OCI-LY1 (cell line): Measurements from ENCODE around the gene SEMA6D.

Experiments used
- H2AFZ ChIP-seq: fragments of 200-600 bp; sonication (generic), shearing (Covaris generic); 2 replicates; pipeline ENCODE4 v1.6.0; 2014; ENCODE audit warnings: antibody characterized with exemption, mild to moderate bottlenecking, low read length
- H3F3A ChIP-seq: fragments of 200-600 bp; sonication (generic), shearing (Covaris generic); 2 replicates; pipeline ENCODE4 v1.6.0; 2014; ENCODE audit warnings: mild to moderate bottlenecking, antibody characterized with exemption, low read length, moderate library complexity; ENCODE audit not compliant: insufficient read depth
- H3K27ac ChIP-seq: fragments of 200-600 bp; sonication (generic); 2 replicates; pipeline ENCODE4 v1.5.1; 2014; ENCODE audit warnings: low read length, mixed run types, mild to moderate bottlenecking, low read depth; ENCODE audit not compliant: poor library complexity, severe bottlenecking
- H3K27me3 ChIP-seq: fragments of 200-600 bp; sonication (generic); 2 replicates; pipeline ENCODE4 v1.6.0; 2014; ENCODE audit warnings: antibody characterized with exemption, mild to moderate bottlenecking, low read length, moderate library complexity; ENCODE audit not compliant: insufficient read depth
- H3K36me3 ChIP-seq: fragments of 200-600 bp; sonication (generic); 2 replicates; pipeline ENCODE4 v1.6.1; 2014; ENCODE audit warnings: mild to moderate bottlenecking, antibody characterized with exemption, low read length, moderate library complexity, mixed read lengths; ENCODE audit not compliant: insufficient read depth
- H3K4me1 ChIP-seq: fragments of 200-600 bp; sonication (generic); 2 replicates; pipeline ENCODE4 v1.5.1; 2014; ENCODE audit warnings: mild to moderate bottlenecking, low read length, moderate library complexity; ENCODE audit not compliant: insufficient read depth, severe bottlenecking
- H3K4me2 ChIP-seq: fragments of 200-600 bp; sonication (generic), shearing (Covaris generic); 2 replicates; pipeline ENCODE4 v1.6.1; 2014; ENCODE audit warnings: low read length
- H3K4me3 ChIP-seq: fragments of 200-600 bp; sonication (generic); 2 replicates; pipeline ENCODE4 v1.5.1; 2014; ENCODE audit warnings: low read length, low read depth, mild to moderate bottlenecking, mixed read lengths; ENCODE audit not compliant: poor library complexity, severe bottlenecking
- H3K79me2 ChIP-seq: fragments of 200-600 bp; shearing (Covaris generic); 2 replicates; pipeline ENCODE4 v1.6.1; 2016; ENCODE audit warnings: mixed run types, low read length, mixed read lengths; ENCODE audit not compliant: insufficient read depth
- H3K9ac ChIP-seq: fragments of 200-600 bp; sonication (generic), shearing (Covaris generic); 2 replicates; pipeline ENCODE4 v1.6.1; 2014; ENCODE audit warnings: mild to moderate bottlenecking, low read length, mixed read lengths
- H3K9me2 ChIP-seq: fragments of 200-600 bp; sonication (generic), shearing (Covaris generic); 2 replicates; pipeline ENCODE4 v1.6.1; 2014; ENCODE audit warnings: low read depth, mild to moderate bottlenecking, low read length, mixed read lengths
- H3K9me3 ChIP-seq: fragments of 200-600 bp; shearing (Covaris generic); 2 replicates; pipeline ENCODE4 v1.6.1; 2014; ENCODE audit warnings: low read length, mixed read lengths
- H4K20me1 ChIP-seq: fragments of 200-600 bp; sonication (generic), shearing (Covaris generic); 2 replicates; pipeline ENCODE4 v1.6.0; 2016; ENCODE audit warnings: mild to moderate bottlenecking, low read length; ENCODE audit not compliant: insufficient read depth
- CTCF ChIP-seq: fragments of 200-600 bp; sonication (generic), shearing (Covaris generic); IDR thresholded peaks from 2 replicates; pipeline ENCODE4 v1.5.1; 2017; ENCODE audit warnings: mild to moderate bottlenecking, antibody characterized with exemption, low read length, moderate library complexity, mixed read lengths
- EZH2 ChIP-seq: fragments of 200-600 bp; sonication (generic), shearing (Covaris generic); IDR thresholded peaks from 2 replicates; pipeline ENCODE4 v1.8.0; 2017; ENCODE audit warnings: borderline replicate concordance, mixed run types, mild to moderate bottlenecking, antibody characterized with exemption, low read length, moderate library complexity, mixed read lengths

The SEMA6D gene

GRCh38 chr15:47673232-47673761 lies 44.0 kb upstream of the SEMA6D start:
- Histone ChIP-seq H3K9me3 (no peaks in the 10 kb centered on the region), H3K27ac (no peak overlapping the region), H3K27me3 (no peaks in the 10 kb centered on the region), H4K20me1 (no peaks in the 10 kb centered on the region), H3K36me3 (no peaks in the 10 kb centered on the region), H3K9ac (no peak overlapping the region), H3K79me2 (no peaks in the 10 kb centered on the region), H3K4me2 (no peak overlapping the region), H3K4me3 (no peak overlapping the region), H2AFZ (no peak overlapping the region), H3F3A (no peaks in the 10 kb centered on the region), H3K9me2 (no peaks in the 10 kb centered on the region), H3K4me1 (no peaks in the 10 kb centered on the region)
- TF ChIP-seq EZH2 (no peak), CTCF (no peak)

DNA sequence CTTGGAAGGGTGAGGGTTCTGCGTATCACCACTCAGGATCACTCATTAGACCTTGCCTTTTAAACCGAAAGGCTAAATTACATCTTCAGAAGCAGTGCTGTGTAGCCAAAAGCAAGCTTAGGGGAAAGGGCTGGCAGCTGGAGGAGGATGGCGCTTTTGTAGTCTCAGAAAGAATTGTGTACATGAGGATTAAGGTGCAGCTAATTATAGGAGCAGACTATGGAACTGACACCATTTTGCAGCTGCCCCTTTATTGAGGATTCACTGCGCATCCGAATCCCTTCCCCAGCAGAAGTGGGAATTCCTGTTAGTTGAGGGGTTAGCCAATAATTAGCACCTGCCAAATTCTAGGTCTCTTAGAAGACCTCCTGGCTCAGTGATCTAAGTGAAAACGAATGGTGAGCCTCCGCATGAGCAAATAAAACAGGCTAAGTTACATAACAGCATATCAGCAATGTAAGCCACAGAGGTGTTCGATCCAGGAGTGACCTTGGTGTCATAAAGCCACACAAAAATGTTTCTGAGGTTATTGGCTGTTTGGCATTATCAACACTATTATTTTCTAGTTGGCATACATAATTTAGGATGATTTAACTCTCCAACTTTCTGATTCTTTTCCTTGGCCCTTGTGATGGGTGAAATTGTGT lies 42.6 kb upstream of the SEMA6D start:
- no peak overlapping the region for H3K4me2 ChIP-seq
- H2AFZ ChIP-seq, result no peak overlapping the region
- no peaks in the 10 kb centered on the region for H3K79me2 ChIP-seq
- no peaks in the 10 kb centered on the region for H3K9me2 ChIP-seq
- no peak overlapping the region for H3K4me3 ChIP-seq
- H3K27ac ChIP-seq, result no peak overlapping the region
- no peaks in the 10 kb centered on the region for H3K36me3 ChIP-seq
- H3K9ac ChIP-seq, result no peak overlapping the region
- H3K4me1 ChIP-seq, result no peaks in the 10 kb centered on the region
- H3F3A ChIP-seq, result no peaks in the 10 kb centered on the region
- H3K9me3 ChIP-seq, result no peaks in the 10 kb centered on the region
- H4K20me1 ChIP-seq, result no peaks in the 10 kb centered on the region
- no peaks in the 10 kb centered on the region for H3K27me3 ChIP-seq
- no peak for TF ChIP-seq CTCF
- TF ChIP-seq EZH2, result no peak

DNA sequence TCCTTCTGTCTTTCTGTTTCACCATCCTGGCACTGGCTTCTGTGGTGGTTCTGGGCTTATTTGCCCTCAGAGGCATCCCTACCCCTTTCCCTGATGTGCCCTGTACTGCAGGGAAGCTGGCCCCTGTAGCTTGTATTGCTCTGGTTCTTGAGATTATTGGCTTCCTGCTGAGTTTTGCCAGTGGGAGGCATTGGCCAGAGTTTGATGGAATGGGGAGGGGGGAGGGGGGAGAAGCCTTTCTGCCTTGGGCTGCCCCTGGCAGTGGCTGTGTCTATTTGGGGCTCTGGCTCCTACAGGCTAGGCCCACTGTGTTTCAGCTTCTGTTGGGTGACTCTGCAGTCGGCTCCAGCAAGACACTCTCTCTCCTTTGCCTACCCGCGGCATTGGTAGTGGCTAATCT lies 41.6 kb upstream of the SEMA6D start:
- Histone ChIP-seq H3K27ac (no peak overlapping the region), H3K9me3 (no peaks in the 10 kb centered on the region), H3K4me2 (no peak overlapping the region), H4K20me1 (no peaks in the 10 kb centered on the region), H3K4me1 (no peaks in the 10 kb centered on the region), H3K4me3 (no peak overlapping the region), H3F3A (no peaks in the 10 kb centered on the region), H3K79me2 (no peaks in the 10 kb centered on the region), H2AFZ (no peak overlapping the region), H3K36me3 (no peaks in the 10 kb centered on the region), H3K9me2 (no peaks in the 10 kb centered on the region), H3K27me3 (no peaks in the 10 kb centered on the region), H3K9ac (no peak overlapping the region)
- TF ChIP-seq EZH2, result no peak
- no peak for TF ChIP-seq CTCF
